ENCODE measurements around the gene OBP2A. TPM values are rescaled to one million over a fixed set of nuclear protein-coding genes. Genes with fewer than 3 reads are reported as not detected.

OBP2A gene
- total and polyA plus RNA-seq, 3 donors from 2014 or later = 11.8 to 19.0 (median 13.9) TPM

DNA sequence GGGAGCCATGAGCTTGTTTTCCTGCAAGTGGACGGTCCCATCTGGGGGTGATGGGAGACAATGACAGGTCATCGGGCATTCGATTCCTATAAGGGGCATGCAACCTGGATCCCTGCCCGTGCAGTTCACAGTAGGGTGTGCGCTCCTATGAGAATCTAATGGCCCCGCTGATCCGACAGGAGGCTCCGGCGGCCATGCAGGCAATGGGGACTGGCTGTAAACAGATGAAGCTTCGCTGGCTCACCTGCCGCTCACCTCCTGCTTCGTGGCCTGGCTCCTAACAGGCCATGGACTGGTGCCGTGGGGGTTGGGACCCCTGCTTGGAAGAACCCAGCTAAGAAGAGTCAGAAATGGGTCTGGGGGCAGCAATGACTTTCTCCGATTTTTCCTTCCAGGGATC is 36.6 kb downstream of the OBP2A start:
- TF ChIP-seq, protein P1, sequence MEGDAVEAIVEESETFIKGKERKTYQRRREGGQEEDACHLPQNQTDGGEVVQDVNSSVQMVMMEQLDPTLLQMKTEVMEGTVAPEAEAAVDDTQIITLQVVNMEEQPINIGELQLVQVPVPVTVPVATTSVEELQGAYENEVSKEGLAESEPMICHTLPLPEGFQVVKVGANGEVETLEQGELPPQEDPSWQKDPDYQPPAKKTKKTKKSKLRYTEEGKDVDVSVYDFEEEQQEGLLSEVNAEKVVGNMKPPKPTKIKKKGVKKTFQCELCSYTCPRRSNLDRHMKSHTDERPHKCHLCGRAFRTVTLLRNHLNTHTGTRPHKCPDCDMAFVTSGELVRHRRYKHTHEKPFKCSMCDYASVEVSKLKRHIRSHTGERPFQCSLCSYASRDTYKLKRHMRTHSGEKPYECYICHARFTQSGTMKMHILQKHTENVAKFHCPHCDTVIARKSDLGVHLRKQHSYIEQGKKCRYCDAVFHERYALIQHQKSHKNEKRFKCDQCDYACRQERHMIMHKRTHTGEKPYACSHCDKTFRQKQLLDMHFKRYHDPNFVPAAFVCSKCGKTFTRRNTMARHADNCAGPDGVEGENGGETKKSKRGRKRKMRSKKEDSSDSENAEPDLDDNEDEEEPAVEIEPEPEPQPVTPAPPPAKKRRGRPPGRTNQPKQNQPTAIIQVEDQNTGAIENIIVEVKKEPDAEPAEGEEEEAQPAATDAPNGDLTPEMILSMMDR (IDR thresholded peaks at IDR 0.05) = no peak
- no peak for TF ChIP-seq POLR2A (IDR thresholded peaks at IDR 0.05)
- H3K9me3 ChIP-seq = no peaks in the 10 kb centered on the region
- no peaks in the 10 kb centered on the region for H3K36me3 ChIP-seq (ENCODE audit: low read depth, missing control alignments)
- WGBS, 2 donors = 87 to 96% methylated on average over 7 to 14 of the region's 14 CpGs
- no peaks in the 10 kb centered on the region for H3K27me3 ChIP-seq
- no peak overlapping the region for H3K4me3 ChIP-seq
- H3K4me1 ChIP-seq = no peaks in the 10 kb centered on the region
- intact Hi-C loops (cut with DNase I; ENCODE audit: low total_unique reads) = no loop called here
- H3K27ac ChIP-seq = no peak overlapping the region
- peak; percentile 8 for DNase-seq

DNA sequence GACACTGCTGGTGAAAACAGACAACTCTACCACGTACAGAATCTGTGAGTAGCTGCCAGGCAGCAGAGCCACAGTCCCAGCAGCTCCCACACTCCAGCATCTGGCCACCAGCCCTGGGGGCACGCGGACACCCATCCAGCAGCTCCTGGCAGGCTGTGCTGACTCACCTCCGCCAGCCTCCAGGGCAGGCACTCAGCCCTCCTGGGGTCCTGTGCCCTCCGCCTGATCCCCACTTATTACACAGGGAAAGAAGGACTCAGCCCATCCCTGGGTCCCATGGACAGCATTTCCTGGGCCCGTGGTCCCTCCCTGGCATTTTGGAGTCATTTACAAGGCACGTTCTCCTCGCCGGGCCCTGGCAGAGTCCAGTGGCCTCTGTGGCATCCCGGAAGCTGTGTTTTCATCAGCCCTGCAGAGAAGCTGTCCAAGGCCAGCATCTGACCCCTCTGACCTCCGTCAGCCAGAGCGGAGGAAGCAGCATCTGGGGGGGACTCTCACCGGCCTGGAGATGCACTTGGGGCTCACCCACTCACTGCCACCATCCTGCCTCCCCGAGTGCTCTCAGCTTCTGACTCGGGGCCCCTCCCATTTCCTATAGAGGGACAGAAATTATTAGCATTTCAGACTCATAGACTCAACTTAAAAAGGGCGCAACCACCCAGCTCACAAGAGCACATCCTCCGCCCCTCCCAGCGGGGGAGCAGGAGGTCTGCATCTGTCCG is 37.2 kb downstream of the OBP2A start:
- intact Hi-C loops (cut with DNase I; ENCODE audit: low total_unique reads) = no loop called here
- TF ChIP-seq, protein P1 (IDR thresholded peaks at IDR 0.05) = no peak
- TF ChIP-seq POLR2A (IDR thresholded peaks at IDR 0.05) = no peak
- WGBS, 2 donors = 83% methylated on average over 6 to 19 of the region's 19 CpGs
- H3K27me3 ChIP-seq = no peaks in the 10 kb centered on the region
- H3K4me3 ChIP-seq = no peak overlapping the region
- no peaks in the 10 kb centered on the region for H3K9me3 ChIP-seq
- H3K36me3 ChIP-seq (ENCODE audit: low read depth, missing control alignments) = no peaks in the 10 kb centered on the region
- peak; percentile 5 for DNase-seq
- no peak overlapping the region for H3K27ac ChIP-seq
- no peaks in the 10 kb centered on the region for H3K4me1 ChIP-seq

DNA sequence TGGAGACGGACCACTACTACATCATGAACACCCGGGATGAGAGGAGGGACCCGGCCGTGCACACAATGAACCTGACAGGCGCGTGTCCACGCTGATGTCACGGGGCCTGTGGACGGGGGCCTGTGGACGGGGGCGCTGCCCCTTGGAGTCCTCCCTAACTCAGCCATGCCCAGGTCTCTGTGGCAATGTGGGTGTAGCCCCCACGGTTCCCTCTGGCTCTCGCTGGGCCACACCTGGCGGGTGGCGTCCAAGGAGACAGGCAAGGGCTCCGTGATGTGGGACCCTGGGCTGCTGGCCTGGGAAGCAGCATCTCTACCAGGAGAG is 37.7 kb downstream of the OBP2A start:
- Histone ChIP-seq H3K4me3 (no peak overlapping the region), H3K27me3 (no peaks in the 10 kb centered on the region), H3K36me3 (ENCODE audit: low read depth, missing control alignments) (no peaks in the 10 kb centered on the region), H3K4me1 (no peaks in the 10 kb centered on the region), H3K9me3 (no peaks in the 10 kb centered on the region), H3K27ac (no peak overlapping the region)
- no peak for TF ChIP-seq POLR2A (IDR thresholded peaks at IDR 0.05)
- TF ChIP-seq, protein P1 (IDR thresholded peaks at IDR 0.05) = no peak
- WGBS, 2 donors = 96 to 100% methylated on average over 2 to 16 of the region's 16 CpGs
- intact Hi-C loops (cut with DNase I; ENCODE audit: low total_unique reads) = no loop called here
- DNase-seq = no peak

DNA sequence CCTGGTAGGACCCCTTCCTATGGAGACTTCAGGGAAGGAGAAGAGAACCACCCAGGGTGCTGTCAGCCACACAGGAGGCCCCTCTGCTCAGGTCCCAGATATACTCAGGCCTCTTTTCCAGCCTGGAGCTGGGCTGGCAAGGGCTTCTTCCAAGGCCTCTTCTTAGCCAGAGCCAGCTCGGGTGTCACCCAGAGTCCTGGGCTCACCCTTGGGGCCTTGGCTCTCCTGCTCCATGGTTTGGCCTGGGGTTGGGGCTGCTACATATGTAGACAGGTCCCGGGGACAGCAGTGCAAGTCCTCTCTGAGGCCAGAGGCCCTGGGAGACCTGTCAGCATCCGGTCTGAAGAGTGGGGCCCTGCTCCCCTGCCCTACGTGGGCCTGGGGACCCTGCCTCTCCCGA is 38.4 kb downstream of the OBP2A start:
- peak; percentile 4 for DNase-seq
- H3K9me3 ChIP-seq = no peaks in the 10 kb centered on the region
- H3K36me3 ChIP-seq (ENCODE audit: low read depth, missing control alignments) = no peaks in the 10 kb centered on the region
- intact Hi-C loops (cut with DNase I; ENCODE audit: low total_unique reads) = no loop called here
- H3K4me1 ChIP-seq = no peaks in the 10 kb centered on the region
- 71 to 84% methylated on average over 4 to 5 of the region's 5 CpGs for WGBS, 2 donors
- no peak overlapping the region for H3K4me3 ChIP-seq
- TF ChIP-seq, protein P1 (IDR thresholded peaks at IDR 0.05) = no peak
- no peak for TF ChIP-seq POLR2A (IDR thresholded peaks at IDR 0.05)
- no peaks in the 10 kb centered on the region for H3K27me3 ChIP-seq
- H3K27ac ChIP-seq = no peak overlapping the region

DNA sequence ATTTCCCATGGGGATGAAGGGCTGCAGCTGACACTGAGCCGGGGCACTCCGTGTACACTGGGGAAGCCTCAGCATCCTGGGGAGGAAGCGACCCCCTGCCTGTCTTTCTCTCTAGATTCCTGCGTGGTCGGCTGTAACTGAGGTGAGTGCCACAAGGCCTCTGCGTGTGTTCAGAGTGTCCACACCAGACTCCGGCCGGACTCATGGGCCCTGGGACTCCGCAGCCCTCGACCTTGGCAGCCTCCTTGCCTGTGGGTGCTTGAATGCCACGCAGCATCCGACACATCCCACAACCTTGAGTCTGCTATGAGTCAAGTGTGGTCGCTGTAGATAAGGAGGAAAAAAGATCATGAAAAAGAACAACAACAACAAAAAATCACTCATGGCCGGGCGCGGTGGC is 39.0 kb downstream of the OBP2A start:
- intact Hi-C loops (cut with DNase I; ENCODE audit: low total_unique reads) = no loop called here
- no peak overlapping the region for H3K27ac ChIP-seq
- no peaks in the 10 kb centered on the region for H3K36me3 ChIP-seq (ENCODE audit: low read depth, missing control alignments)
- H3K9me3 ChIP-seq = no peaks in the 10 kb centered on the region
- peak; percentile 12 for DNase-seq
- no peak overlapping the region for H3K4me3 ChIP-seq
- TF ChIP-seq, protein P1 (IDR thresholded peaks at IDR 0.05) = no peak
- no peak for TF ChIP-seq POLR2A (IDR thresholded peaks at IDR 0.05)
- no peaks in the 10 kb centered on the region for H3K27me3 ChIP-seq
- WGBS, 2 donors = 38 to 62% methylated on average over 9 to 16 of the region's 16 CpGs
- H3K4me1 ChIP-seq = no peaks in the 10 kb centered on the region
